DMS153 treated with DMSO at 0.1 percent for 48 hours (cell line): Measurements from ENCODE around the gene FPGS.

Source experiments
- DNase-seq: peaks from one replicate; lab custom pipeline; 2025; ENCODE audit not compliant: unreplicated experiment; lab: John Stamatoyannopoulos, UW

FPGS gene

GRCh38 chr9:127856094-127856728 is 53.5 kb downstream of the FPGS start:
- DNase-seq: no peak

GRCh38 chr9:127856729-127857116 is 54.0 kb downstream of the FPGS start:
- no peak for DNase-seq

- no peak for DNase-seq
Measured at GRCh38 chr9:127857278-127857677, 54.6 kb downstream of the FPGS start.

- peak; percentile 30 for DNase-seq
Measured at GRCh38 chr9:127858041-127858512, 55.4 kb downstream of the FPGS start.

GRCh38 chr9:127860260-127860659 is 57.6 kb downstream of the FPGS start:
- no peak for DNase-seq

- no peak for DNase-seq
Measured at GRCh38 chr9:127860779-127861178, 58.1 kb downstream of the FPGS start.

GRCh38 chr9:127862075-127863011 is 59.7 kb downstream of the FPGS start:
- DNase-seq: no peak

GRCh38 chr9:127863191-127863621 is 60.5 kb downstream of the FPGS start:
- DNase-seq: no peak
